Calu3 (cell line): Measurements from ENCODE around the gene TPCN2. TPM values are rescaled to one million over a fixed set of nuclear protein-coding genes. Genes with fewer than 3 reads are reported as not detected.
A peak's percentile ranks its signal among the peaks of the same experiment; 100 is the strongest.

Experiments
- BruUV-seq: library from RNA; stranded (reverse); fragments of 400-500 nt; replicated peaks from 2 replicates; lab custom pipeline; 2021; lab: Mats Ljungman, UMichigan
- CTCF ChIA-PET: fragments of 300-600 bp; sonication (Branson Sonifier 250); formaldehyde crosslinking; loops from one replicate; lab custom pipeline; 2022; ENCODE audit warnings: antibody characterized with exemption; lab: Charles Lee
- DNase-seq: peaks from one replicate; pipeline ENCODE4 v3.0.0; 2022
- H3K27ac Mint-ChIP-seq: one replicate; pipeline ENCODE4 v1.8.0; 2022; ENCODE audit warnings: mixed read lengths; ENCODE audit not compliant: unreplicated experiment
- H3K27me3 Mint-ChIP-seq: one replicate; pipeline ENCODE4 v1.8.0; 2022; ENCODE audit warnings: mixed read lengths; ENCODE audit not compliant: unreplicated experiment
- H3K36me3 Mint-ChIP-seq: one replicate; pipeline ENCODE4 v1.8.0; 2022; ENCODE audit warnings: mild to moderate bottlenecking, moderate library complexity, mixed read lengths; ENCODE audit not compliant: insufficient read depth, unreplicated experiment
- H3K4me1 Mint-ChIP-seq: one replicate; pipeline ENCODE4 v1.8.0; 2022; ENCODE audit warnings: mild to moderate bottlenecking, low read depth, mixed read lengths; ENCODE audit not compliant: unreplicated experiment
- H3K4me3 Mint-ChIP-seq: one replicate; pipeline ENCODE4 v1.8.0; 2022; ENCODE audit warnings: mild to moderate bottlenecking, low read depth, moderate library complexity, mixed read lengths; ENCODE audit not compliant: unreplicated experiment
- H3K9me3 Mint-ChIP-seq: one replicate; pipeline ENCODE4 v1.8.0; 2022; ENCODE audit warnings: low read depth, mixed read lengths; ENCODE audit not compliant: unreplicated experiment
- CTCF ChIP-seq: fragments of 200-600 bp; IDR thresholded peaks from one replicate; pipeline ENCODE4 v1.8.0; 2022; ENCODE audit warnings: antibody characterized with exemption; ENCODE audit not compliant: unreplicated experiment
- intact Hi-C: fragments of 100-400 bp; cut with micrococcal nuclease; formaldehyde crosslinking; loops from one replicate; pipeline ENCODE4 v1.10.0; 2022; ENCODE audit not compliant: unreplicated experiment
- total RNA-seq: library from RNA; stranded (reverse); gene quantifications from 2 replicates; pipeline ENCODE4 v1.2.3, GENCODE V29; 2022

TPCN2 gene
- total RNA-seq, 1 experiment from 2014 or later, result 21.9 TPM

GRCh38 chr11:69040581-69041260 lies 8.0 kb upstream of the TPCN2 start:
- intact Hi-C loops, result no loop called here
- Mint-ChIP-seq H3K36me3 (no peaks in the 10 kb centered on the region), H3K9me3 (no peaks in the 10 kb centered on the region), H3K27ac (no peak overlapping the region), H3K4me1 (no peaks in the 10 kb centered on the region), H3K4me3 (no peak overlapping the region), H3K27me3 (peaks cover 28% of the 10 kb centered on the region)
- TF ChIP-seq CTCF, result no peak
- DNase-seq, result no peak
- no TSS peak for BruUV-seq
- CTCF ChIA-PET, result no interaction called here

- intact Hi-C loops, result no loop called here
- CTCF ChIA-PET, result interaction anchor here (0.6 kb wide), 2 partner anchors 116 to 1079 kb away, joined by 4 to 8 read pairs; no protein-coding TSS in a partner anchor
- no peak overlapping the region for H3K27ac Mint-ChIP-seq
- H3K9me3 Mint-ChIP-seq, result no peaks in the 10 kb centered on the region
- H3K4me1 Mint-ChIP-seq, result no peaks in the 10 kb centered on the region
- BruUV-seq, result no TSS peak
- no peak overlapping the region for H3K4me3 Mint-ChIP-seq
- no peak for DNase-seq
- peaks cover 28% of the 10 kb centered on the region for H3K27me3 Mint-ChIP-seq
- no peak for TF ChIP-seq CTCF
- no peaks in the 10 kb centered on the region for H3K36me3 Mint-ChIP-seq
These were observed 7.2 kb upstream of the TPCN2 start for GRCh38 chr11:69041516-69041915.

GRCh38 chr11:69044111-69045013 lies 4.4 kb upstream of the TPCN2 start:
- Mint-ChIP-seq H3K9me3 (no peaks in the 10 kb centered on the region), H3K27me3 (peaks cover 27% of the 10 kb centered on the region), H3K4me1 (no peaks in the 10 kb centered on the region), H3K4me3 (no peak overlapping the region), H3K27ac (no peak overlapping the region), H3K36me3 (peaks cover 7% of the 10 kb centered on the region)
- intact Hi-C loops, result no loop called here
- BruUV-seq, result no TSS peak
- peak; percentile 83 for DNase-seq
- CTCF ChIA-PET, result interaction anchor here (0.5 to 1.2 kb wide), 7 partner anchors 36 to 1023 kb away, joined by 3 to 7 read pairs (median 3); no protein-coding TSS in a partner anchor
- peak; percentile 36 for TF ChIP-seq CTCF

- peaks cover 12% of the 10 kb centered on the region for H3K36me3 Mint-ChIP-seq
- DNase-seq, result no peak
- H3K27me3 Mint-ChIP-seq, result peaks cover 15% of the 10 kb centered on the region
- no TSS peak for BruUV-seq
- intact Hi-C loops, result no loop called here
- CTCF ChIA-PET, result interaction anchor here (0.7 to 1.0 kb wide), 2 partner anchors 28 to 37 kb away, joined by 3 read pairs; no protein-coding TSS in a partner anchor
- no peak overlapping the region for H3K27ac Mint-ChIP-seq
- no peak for TF ChIP-seq CTCF
- peak overlapping the region; percentile 72 for H3K4me3 Mint-ChIP-seq
- H3K9me3 Mint-ChIP-seq, result no peaks in the 10 kb centered on the region
- H3K4me1 Mint-ChIP-seq, result no peaks in the 10 kb centered on the region
These were observed 570 bp upstream of the TPCN2 start for GRCh38 chr11:69048031-69048693.
